Tibial nerve (tissue), 4 donors: ENCODE data around the gene TMTC3.

Experiments
- CTCF ChIP-seq, 5 experiments: fragments of 200-600 bp in 3 of 5; fragments of 450-650 bp in 2 of 5; sonication (generic) in 3 of 5; IDR thresholded peaks; one replicate each; pipeline ENCODE4 v1.5.1; 2016 to 2019; ENCODE audit warnings: antibody characterized with exemption in 5 of 5, mild to moderate bottlenecking in 3 of 5, moderate library complexity in 2 of 5
- EP300 ChIP-seq, 2 donors: sonication (generic); formaldehyde crosslinking; IDR thresholded peaks; one replicate each; pipeline ENCODE4 v1.6.1; 2017; ENCODE audit warnings: antibody characterized with exemption in 2 of 2, mild to moderate bottlenecking in 1 of 2
- POLR2A ChIP-seq, 2 donors: fragments of 450-650 bp; IDR thresholded peaks; one replicate each; pipeline ENCODE4 v1.6.1; 2017; ENCODE audit warnings: antibody characterized with exemption in 2 of 2, mild to moderate bottlenecking in 2 of 2, moderate library complexity in 2 of 2

- TF ChIP-seq EP300 (IDR thresholded peaks at IDR 0.05) (no peak), CTCF (IDR thresholded peaks at IDR 0.05) (no peak), POLR2A (IDR thresholded peaks at IDR 0.05) (no peak)
Observed at GRCh38 chr12:88200029-88200428, 57.9 kb downstream of the TMTC3 start.
